OCI-LY3 (cell line): ENCODE measurements around the gene SMCO4.

Experiments
- EZH2phosphoT487 ChIP-seq: fragments of 200-600 bp; shearing (Covaris generic); IDR thresholded peaks from 2 replicates; pipeline ENCODE4 v1.6.1; 2018; ENCODE audit warnings: antibody characterized with exemption, mixed run types, low read depth
- TF ChIP-seq, protein P1 (sequence below): fragments of 200-600, 300-600 bp; sonication (generic); IDR thresholded peaks from 2 replicates; pipeline ENCODE4 v1.5.1; 2014; ENCODE audit warnings: antibody characterized with exemption, low read length, low read depth

DNA sequence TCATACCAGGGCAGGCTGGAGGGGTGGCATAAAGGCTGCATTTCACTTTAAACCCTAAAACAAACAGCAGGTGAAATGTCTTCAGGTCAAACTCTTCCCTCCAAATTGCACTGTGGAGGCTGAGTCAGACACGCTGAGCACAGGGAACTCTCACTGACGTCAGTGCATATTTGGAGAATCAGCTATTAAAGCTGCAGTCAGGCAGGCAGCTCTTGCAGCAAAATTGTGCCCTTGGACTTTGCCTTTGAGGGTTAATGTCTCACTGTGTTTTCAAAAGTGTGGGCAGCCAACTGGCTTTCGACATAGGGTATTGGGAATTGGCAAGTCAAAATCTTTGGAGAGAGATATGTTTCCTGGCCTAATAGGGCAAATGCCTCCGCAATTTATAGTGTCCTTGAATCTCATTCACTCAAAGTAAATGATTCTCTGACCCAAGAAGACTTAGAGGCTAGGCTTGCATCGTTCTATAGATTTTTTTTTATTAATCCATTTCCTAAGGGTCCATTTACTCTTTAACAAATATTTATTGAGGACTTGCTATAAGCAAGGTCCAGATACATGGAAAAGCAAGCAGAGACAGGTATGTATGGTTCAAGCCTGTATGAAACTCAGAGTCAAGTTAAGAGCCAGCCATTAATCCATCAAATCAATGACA, 27.7 kb upstream of the SMCO4 start:
- TF ChIP-seq, protein P1, sequence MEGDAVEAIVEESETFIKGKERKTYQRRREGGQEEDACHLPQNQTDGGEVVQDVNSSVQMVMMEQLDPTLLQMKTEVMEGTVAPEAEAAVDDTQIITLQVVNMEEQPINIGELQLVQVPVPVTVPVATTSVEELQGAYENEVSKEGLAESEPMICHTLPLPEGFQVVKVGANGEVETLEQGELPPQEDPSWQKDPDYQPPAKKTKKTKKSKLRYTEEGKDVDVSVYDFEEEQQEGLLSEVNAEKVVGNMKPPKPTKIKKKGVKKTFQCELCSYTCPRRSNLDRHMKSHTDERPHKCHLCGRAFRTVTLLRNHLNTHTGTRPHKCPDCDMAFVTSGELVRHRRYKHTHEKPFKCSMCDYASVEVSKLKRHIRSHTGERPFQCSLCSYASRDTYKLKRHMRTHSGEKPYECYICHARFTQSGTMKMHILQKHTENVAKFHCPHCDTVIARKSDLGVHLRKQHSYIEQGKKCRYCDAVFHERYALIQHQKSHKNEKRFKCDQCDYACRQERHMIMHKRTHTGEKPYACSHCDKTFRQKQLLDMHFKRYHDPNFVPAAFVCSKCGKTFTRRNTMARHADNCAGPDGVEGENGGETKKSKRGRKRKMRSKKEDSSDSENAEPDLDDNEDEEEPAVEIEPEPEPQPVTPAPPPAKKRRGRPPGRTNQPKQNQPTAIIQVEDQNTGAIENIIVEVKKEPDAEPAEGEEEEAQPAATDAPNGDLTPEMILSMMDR: no peak
- no peak for TF ChIP-seq EZH2phosphoT487
